22Rv1 (cell line): Measurements from ENCODE around the gene RICTOR.

Experiments
- CTCF ChIP-seq: fragments of 450-650 bp; IDR thresholded peaks from 2 replicates; pipeline ENCODE4 v1.5.1; 2017; ENCODE audit warnings: mild to moderate bottlenecking
- ZFX ChIP-seq: fragments of 450-650 bp; IDR thresholded peaks from 2 replicates; pipeline ENCODE4 v1.6.1; 2017; ENCODE audit warnings: antibody characterized with exemption, borderline replicate concordance

GRCh38 chr5:39120052-39120420 is 45.8 kb upstream of the RICTOR start:
- TF ChIP-seq CTCF, result no peak
- no peak for TF ChIP-seq ZFX
